Panc1 (cell line): Measurements from ENCODE around the gene NREP.

ENCODE experiments used
- CTCF ChIP-seq: fragments of 450-650 bp; IDR thresholded peaks from 2 replicates; pipeline ENCODE4 v1.5.1; 2017; ENCODE audit warnings: mild to moderate bottlenecking
- POLR2AphosphoS5 ChIP-seq: IDR thresholded peaks from 2 replicates; pipeline ENCODE4 v1.6.1; 2012; ENCODE audit warnings: mild to moderate bottlenecking, low read depth, low read length, moderate library complexity
- SIN3A ChIP-seq: IDR thresholded peaks from 2 replicates; pipeline ENCODE4 v1.6.1; 2012; ENCODE audit warnings: low read depth, mild to moderate bottlenecking, low read length, moderate library complexity, borderline replicate concordance; ENCODE audit not compliant: insufficient read depth
- TF ChIP-seq, protein P1 (sequence below), 2 experiments: IDR thresholded peaks; 2 replicates each; pipeline ENCODE4 v1.6.1; 2011 to 2012; ENCODE audit warnings: low read depth in 2 of 2, control low read depth in 1 of 2, low read length in 1 of 2, mild to moderate bottlenecking in 1 of 2, moderate library complexity in 1 of 2; ENCODE audit not compliant: insufficient read depth in 1 of 2

GRCh38 chr5:111790295-111790694 is 33.3 kb upstream of the NREP start:
- TF ChIP-seq CTCF: no peak
- no peak for TF ChIP-seq POLR2AphosphoS5
- TF ChIP-seq, protein P1, sequence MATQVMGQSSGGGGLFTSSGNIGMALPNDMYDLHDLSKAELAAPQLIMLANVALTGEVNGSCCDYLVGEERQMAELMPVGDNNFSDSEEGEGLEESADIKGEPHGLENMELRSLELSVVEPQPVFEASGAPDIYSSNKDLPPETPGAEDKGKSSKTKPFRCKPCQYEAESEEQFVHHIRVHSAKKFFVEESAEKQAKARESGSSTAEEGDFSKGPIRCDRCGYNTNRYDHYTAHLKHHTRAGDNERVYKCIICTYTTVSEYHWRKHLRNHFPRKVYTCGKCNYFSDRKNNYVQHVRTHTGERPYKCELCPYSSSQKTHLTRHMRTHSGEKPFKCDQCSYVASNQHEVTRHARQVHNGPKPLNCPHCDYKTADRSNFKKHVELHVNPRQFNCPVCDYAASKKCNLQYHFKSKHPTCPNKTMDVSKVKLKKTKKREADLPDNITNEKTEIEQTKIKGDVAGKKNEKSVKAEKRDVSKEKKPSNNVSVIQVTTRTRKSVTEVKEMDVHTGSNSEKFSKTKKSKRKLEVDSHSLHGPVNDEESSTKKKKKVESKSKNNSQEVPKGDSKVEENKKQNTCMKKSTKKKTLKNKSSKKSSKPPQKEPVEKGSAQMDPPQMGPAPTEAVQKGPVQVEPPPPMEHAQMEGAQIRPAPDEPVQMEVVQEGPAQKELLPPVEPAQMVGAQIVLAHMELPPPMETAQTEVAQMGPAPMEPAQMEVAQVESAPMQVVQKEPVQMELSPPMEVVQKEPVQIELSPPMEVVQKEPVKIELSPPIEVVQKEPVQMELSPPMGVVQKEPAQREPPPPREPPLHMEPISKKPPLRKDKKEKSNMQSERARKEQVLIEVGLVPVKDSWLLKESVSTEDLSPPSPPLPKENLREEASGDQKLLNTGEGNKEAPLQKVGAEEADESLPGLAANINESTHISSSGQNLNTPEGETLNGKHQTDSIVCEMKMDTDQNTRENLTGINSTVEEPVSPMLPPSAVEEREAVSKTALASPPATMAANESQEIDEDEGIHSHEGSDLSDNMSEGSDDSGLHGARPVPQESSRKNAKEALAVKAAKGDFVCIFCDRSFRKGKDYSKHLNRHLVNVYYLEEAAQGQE (IDR thresholded peaks at IDR 0.05; ENCODE audit: insufficient read depth in 1 of 2, low read depth in 2 of 2, low read length in 1 of 2): no peak
- TF ChIP-seq SIN3A: no peak
